ENCODE data around the gene CANX.
"Not testable (repeated sequence)": the region's sequence is repeated elsewhere in the genome, so short reads cannot be mapped to it uniquely, and the experiment has no call there.

The CANX gene, protein sequence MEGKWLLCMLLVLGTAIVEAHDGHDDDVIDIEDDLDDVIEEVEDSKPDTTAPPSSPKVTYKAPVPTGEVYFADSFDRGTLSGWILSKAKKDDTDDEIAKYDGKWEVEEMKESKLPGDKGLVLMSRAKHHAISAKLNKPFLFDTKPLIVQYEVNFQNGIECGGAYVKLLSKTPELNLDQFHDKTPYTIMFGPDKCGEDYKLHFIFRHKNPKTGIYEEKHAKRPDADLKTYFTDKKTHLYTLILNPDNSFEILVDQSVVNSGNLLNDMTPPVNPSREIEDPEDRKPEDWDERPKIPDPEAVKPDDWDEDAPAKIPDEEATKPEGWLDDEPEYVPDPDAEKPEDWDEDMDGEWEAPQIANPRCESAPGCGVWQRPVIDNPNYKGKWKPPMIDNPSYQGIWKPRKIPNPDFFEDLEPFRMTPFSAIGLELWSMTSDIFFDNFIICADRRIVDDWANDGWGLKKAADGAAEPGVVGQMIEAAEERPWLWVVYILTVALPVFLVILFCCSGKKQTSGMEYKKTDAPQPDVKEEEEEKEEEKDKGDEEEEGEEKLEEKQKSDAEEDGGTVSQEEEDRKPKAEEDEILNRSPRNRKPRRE

DNA sequence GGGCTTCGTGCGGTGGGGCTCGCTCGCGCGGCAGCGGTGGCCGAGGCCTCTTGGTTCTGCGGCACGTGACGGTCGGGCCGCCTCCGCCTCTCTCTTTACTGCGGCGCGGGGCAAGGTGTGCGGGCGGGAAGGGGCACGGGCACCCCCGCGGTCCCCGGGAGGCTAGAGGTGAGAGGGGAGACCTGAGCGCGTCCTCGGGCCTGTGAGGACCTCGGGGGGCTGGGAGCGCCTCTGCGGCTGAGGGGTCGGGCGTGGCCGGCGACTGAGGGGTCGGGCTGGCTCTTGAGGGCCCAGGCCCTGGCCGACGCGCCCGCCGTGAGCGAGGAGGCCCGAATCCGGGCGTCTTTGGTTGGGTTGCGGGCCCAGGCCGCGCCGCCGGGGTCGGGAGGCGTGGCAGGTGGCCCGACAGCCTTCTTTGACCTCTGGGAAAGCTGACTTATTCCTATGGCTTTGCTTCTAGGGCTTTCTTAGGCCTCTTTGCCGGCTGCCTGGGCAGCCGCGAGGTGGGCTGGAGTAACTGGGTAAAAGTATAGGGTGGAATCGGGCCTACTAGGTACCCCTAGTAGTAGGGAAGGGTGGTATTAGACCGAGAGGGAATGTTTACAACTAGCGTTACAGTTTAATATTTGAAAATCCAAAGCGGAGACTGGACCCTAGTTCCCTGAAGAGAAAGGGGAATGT, at the start of gene CANX:
TSS of gene CANX (plus strand) at position 33 of the 681 bp plus-strand sequence. CDS start 6,715 bp downstream, outside the sequence.
- no peak for DNase-seq (ENCODE audit: insufficient read length, low spot score)
- TF ChIP-seq, protein P1, sequence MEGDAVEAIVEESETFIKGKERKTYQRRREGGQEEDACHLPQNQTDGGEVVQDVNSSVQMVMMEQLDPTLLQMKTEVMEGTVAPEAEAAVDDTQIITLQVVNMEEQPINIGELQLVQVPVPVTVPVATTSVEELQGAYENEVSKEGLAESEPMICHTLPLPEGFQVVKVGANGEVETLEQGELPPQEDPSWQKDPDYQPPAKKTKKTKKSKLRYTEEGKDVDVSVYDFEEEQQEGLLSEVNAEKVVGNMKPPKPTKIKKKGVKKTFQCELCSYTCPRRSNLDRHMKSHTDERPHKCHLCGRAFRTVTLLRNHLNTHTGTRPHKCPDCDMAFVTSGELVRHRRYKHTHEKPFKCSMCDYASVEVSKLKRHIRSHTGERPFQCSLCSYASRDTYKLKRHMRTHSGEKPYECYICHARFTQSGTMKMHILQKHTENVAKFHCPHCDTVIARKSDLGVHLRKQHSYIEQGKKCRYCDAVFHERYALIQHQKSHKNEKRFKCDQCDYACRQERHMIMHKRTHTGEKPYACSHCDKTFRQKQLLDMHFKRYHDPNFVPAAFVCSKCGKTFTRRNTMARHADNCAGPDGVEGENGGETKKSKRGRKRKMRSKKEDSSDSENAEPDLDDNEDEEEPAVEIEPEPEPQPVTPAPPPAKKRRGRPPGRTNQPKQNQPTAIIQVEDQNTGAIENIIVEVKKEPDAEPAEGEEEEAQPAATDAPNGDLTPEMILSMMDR (IDR thresholded peaks at IDR 0.05; ENCODE audit: insufficient read depth, missing control alignments) = no peak
- no peak for FAIRE-seq

DNA sequence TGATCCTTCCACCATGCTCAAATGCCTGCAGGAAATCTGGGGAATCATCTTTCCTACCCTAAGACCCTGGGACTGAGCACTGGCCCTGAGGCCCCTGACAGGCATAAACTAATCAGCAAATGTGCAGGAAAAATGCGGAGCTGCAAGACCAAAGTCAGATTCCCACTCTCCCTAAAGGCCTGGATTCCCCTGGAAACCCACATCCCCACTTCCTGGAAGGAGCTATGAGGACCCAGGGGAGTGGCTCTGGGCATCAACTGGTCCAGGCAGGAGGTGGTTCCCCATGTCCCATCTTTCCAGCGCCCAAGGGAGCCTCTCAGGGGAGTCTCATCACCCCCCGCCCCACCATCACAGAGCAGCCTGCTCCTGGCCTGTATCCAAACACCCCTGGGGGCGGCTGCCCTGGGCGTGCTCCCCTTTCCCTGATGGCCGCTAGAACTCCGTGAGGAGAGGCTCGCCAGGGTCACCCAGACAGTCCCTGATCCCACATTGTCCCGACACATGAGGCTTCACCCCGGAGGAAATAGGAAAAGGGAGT, 49.5 kb upstream of the CANX start:
- FAIRE-seq; DNase-seq (ENCODE audit: insufficient read length, low spot score): not testable (repeated sequence)

DNA sequence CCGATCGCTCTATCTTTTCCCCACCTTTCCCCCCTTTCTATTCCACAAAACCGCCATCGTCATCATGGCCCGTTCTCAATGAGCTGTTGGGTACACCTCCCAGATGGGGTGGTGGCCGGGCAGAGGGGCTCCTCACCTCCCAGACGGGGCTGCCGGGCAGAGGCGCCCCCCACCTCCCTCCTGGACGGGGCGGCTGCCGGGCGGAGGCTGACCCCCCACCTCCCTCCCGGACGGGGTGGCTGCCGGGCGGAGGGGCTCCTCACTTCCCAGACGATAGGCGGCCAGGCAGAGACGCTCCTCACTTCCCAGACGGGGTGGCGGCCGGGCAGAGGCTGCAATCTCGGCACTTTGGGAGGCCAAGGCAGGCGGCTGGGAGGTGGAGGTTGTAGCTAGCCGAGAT, 48.5 kb upstream of the CANX start:
- not testable (repeated sequence) for FAIRE-seq; DNase-seq (ENCODE audit: insufficient read length, low spot score)

DNA sequence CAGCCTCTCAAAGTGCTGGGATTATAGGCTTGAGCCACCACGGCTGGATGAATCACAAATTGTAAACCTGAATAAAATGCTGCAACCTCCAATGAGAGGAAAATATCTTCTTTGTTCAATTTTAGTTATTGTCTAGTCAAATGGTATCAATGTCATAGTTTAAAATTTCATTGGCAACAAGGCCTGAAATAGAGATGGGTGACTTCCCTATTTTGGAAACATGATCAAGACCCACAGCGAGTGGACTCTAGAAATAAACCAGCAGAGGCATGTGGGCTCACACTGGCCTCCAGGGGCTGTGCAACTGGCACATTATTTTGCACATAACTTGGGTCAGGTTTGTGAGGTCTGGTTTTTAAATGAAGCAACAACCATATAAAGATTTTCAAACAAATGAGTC, 45.6 kb upstream of the CANX start:
- not testable (repeated sequence) for FAIRE-seq; DNase-seq (ENCODE audit: insufficient read length, low spot score)

DNA sequence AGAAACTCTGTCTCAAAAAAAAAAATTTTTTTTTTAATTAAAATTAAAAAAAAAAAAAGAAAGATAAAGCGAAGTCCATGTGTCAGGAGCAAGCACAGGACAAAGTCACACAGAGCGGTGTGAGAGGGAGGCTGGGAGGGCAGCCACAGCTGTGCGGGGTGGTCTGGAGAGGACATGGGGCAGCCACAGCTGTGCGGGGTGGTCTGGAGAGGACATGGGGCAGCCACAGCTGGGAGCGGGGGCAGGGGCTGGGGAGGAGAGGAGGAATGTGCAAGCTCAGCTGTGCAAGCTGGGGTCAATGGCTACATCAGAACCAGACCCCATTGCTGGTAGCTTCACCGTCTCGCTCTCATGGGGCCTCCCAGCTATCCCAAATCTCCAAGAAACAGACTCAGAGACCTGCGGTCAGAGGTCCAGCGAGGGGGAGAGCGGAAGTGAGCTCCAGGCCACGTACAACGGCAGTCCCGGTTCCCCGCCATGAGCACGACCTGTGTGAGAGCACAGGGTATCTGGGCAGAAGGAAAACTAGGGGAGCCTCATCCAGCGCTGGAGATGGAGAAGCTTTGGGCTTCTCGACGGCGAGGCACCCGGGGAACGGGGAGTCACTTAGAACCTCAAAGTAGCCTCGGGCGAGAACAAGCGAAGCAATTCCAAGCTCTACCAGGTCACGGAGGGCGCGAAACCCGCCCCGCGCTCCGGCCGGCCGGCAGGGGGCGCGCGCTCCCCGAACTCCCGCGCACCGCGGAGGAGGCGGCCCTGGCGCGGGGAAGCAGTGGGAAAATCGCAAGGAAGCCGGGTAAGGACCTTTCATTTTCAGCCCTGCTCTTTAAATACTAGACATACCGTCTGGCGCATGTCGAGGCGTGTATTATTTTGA, 41.2 kb upstream of the CANX start:
- FAIRE-seq = not testable (repeated sequence)

DNA sequence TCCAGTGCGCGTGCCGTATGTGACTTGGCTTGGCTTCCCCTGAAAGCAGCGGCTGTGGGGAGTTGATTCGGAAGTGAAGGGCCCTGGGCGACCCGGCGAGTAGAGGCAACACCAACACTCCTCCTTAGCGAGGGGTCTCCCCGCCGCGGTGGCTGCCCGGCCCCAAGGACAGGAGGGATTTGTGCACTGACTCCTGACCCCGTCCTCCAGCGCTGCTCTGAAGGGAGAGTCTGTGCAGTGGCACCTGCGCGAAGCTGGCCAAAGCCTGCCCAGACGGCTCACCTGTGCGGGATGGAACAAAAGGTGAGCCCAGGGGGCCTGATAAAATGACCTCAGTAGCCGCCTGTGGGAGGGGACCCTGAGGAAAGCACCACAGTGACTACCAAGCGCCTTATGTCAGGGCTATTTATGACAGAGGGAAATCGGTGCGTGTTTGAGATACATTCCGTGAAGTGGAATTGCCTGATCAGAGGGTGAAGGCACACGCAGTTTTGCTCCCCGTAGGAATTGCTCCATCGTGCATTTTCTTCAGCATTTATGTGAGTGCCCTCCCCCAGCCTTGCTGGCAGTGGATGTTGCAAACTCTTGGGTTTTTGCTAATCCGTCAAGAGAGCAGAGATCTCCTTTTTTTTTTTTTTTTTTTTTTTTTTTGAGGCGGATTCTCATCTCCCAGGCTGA, 40.4 kb upstream of the CANX start:
- not testable (repeated sequence) for FAIRE-seq; DNase-seq (ENCODE audit: insufficient read length, low spot score)

More for the DNA sequence above, 41.2 kb upstream of the CANX start:
- not testable (repeated sequence) for DNase-seq (ENCODE audit: insufficient read length, low spot score)

DNA sequence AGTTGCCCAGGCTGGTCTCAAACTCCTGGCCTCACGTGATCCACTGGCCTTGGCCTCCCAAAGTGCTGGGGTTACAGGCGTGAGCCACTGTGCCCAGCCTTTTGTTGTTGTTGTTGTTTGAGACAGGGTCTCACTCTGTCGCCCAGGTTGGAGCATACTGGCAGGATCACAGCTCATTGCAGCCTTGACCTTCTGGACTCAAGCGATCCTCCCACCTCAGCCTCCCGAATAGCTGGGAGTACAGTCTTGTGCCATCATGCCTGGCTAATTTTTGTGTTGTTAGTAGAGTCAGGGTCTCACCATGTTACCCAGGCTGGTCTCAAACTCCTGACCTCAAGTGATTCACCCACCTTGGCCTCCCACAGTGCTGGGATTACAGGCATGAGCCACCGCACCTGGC, 37.1 kb upstream of the CANX start:
- FAIRE-seq = not testable (repeated sequence)

DNA sequence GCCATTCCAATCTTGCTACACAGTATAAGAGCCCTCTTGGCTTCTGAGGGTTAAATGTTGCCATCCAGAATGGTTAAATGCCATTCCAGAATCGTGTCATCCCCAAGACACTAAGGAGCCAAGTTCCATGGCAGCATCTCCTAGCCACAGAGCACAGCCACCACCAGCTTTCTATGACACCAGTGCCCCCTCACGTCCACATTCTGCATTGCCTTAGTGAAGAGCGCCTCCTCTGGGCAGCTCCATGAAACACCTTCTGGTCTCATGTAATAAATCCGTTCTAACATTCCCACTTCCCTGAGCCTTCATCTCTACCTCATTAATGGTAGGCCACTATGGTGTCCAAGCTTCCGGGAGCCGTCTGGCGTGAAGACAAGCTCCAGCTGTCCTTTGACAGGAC, 30.4 kb upstream of the CANX start:
- FAIRE-seq = no peak
- TF ChIP-seq, protein P1 (IDR thresholded peaks at IDR 0.05; ENCODE audit: insufficient read depth, missing control alignments) = peak; percentile 40
- DNase-seq (ENCODE audit: insufficient read length, low spot score) = no peak

More for the DNA sequence above, 37.1 kb upstream of the CANX start:
- not testable (repeated sequence) for DNase-seq (ENCODE audit: insufficient read length, low spot score)

DNA sequence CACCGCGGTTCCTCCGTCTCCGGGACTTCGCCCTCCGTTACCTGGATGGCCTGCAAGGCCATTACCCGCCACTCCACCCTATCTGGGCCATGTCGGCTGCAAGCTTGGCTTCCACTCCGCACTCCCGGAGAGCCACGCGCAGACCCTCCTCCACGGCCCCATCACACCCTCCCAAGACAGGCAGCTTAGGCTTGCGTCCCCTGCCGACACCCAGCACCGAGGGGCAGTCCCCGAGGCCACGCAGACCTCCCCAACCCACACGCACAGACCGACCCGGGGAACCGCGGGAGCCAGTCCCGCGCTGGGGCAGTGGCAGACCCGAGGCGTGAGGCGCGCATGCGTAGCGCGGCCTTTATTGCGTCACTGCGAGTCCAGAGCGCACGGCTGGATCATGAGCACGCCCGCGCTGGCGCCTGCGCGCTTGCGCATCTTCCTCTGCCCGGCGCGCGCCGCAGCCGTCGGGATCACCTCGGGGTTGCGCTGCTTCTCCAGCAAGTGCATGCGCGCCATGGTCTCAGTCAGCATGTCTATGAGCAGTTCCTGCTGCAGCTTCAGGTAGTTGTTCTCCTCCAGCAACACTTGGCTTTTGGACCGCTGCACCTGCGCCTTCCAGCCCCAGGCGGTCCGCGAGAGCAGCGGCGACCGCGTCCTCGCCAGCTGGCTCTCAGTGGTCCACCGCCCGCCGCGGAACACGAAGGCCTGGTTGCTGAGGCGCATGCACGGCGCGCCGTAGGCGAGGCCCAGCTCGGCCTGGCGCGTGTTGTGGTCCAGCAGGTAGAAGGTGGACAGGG, 20.3 kb upstream of the CANX start:
- FAIRE-seq (no peak), DNase-seq (ENCODE audit: insufficient read length, low spot score) (peak; percentile 66)
- TF ChIP-seq, protein P1 (IDR thresholded peaks at IDR 0.05; ENCODE audit: insufficient read depth, missing control alignments) = no peak

Measured in D721Med (cell line).